GM18907 (cell line): ENCODE measurements around the gene PRSS27.

ENCODE experiments used
- ATAC-seq: cut with Tn5 transposase; IDR thresholded peaks from one replicate; pipeline ENCODE4 v1.9.1; 2021; ENCODE audit warnings: mild to moderate bottlenecking, moderate library complexity; ENCODE audit not compliant: unreplicated experiment

The PRSS27 gene

GRCh38 chr16:2710711-2711231 lies 9.3 kb downstream of the PRSS27 start:
- no peak for ATAC-seq

DNA sequence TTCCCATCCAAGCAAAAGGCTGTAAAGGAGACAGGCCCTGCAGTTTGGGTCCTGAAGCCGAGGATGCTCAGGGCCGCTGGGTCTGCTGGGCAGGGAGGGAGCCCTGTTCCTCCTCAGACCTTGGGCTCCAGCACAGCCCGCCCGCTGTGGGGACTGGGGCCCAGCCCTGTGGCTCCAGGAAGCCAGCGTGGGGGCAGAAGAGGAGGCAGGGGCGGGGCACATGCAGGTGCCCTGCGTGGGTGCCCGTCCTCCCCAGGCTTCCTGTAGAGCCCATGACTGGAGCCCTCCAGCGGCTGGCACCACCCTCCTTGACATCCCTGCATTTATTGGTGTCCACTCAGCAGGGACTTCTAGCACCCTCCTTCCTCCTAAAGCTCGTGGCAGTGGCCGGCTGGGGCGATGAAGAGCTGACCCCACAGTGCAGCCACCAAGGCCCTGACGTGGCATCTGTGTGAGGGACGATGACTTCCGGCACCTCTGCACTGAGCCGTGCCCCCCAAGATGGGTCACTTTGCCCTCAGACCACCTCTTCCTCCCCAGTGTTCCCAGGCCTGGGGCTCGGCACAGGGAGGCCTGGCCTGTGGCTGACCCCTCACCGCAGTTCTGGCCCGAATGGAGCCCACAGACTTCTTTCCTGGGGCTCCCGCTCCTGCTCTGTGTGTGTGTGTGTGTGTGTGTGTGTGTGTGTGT lies 9.9 kb downstream of the PRSS27 start:
- no peak for ATAC-seq

GRCh38 chr16:2709588-2709984 lies 10.4 kb downstream of the PRSS27 start:
- no peak for ATAC-seq

GRCh38 chr16:2708955-2709587 lies 11.0 kb downstream of the PRSS27 start:
- no peak for ATAC-seq

DNA sequence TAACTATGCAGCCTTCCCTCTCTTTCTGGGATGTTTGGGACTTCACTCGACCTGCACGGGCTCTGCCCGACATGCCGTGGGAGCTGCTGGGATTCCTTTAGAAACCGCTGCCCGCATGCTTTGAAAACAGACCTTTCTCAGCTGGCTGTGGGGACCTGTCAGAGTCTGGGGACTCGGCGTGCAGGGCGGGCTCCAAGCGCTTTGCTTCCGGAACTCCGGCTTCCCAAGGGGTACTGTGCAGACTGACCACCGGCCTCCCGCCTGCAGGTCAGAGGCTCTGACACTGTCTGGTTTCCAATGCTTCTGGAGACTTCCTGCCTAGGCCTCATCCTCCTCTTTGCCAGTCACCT lies 11.8 kb downstream of the PRSS27 start:
- no peak for ATAC-seq

- no peak for ATAC-seq
These were observed 12.4 kb downstream of the PRSS27 start for GRCh38 chr16:2707368-2708289.

DNA sequence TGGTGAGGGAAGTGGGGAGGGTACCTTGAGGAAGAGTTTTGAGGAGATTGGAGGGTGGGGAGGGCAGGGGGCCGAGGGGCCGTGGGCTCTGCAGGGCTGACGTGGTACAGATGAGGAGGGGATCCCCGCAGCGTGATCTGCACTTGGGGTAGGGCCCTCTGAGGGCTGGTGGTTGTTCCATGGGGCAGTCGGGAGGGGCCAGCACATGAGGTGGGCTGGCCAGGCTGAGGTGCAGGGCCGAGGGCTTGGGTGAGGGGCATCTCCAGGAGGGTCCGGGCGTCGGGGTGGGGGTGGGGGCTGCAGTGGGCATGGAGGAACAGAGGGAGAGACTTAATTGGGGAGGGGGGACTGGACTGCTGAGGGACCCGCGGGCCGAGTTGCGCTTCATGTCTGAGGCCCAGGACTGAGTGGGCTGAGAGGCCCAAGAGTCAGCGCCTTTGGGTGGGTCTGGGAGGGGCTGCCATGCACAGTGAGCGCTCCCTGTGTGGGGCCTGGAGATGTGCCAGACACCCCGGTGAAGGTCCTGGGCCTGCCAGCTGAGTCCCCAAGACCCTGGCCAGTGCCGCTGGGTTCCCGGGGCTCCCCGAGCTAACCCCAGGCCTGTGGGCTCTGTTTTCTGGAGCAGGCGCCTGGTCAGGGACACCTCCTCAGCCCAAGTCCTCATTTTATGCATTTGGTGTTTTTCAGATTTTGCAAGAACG lies 13.3 kb downstream of the PRSS27 start:
- no peak for ATAC-seq

- no peak for ATAC-seq
These were observed 13.9 kb downstream of the PRSS27 start for GRCh38 chr16:2706085-2706484.

DNA sequence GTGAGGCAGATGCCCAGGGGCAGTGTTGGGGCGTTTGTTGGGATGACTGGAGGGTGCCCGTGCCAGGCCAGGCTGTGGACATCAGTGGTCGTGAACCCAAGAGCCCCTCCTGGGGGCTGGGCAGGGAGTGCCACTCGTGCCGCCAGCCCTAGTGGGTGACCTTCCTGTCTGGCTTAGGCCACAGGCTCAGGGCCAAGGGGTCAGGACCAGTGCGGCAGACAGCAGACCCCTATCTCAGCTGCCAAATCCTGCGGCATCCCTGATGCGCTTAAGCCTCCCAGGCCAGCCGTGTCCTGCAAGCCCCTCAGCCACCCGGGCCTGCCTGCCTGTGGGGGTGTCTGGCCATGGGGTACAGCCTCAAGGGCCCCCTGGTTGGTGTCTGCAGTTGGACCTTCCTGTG lies 14.7 kb downstream of the PRSS27 start:
- no peak for ATAC-seq

- no peak for ATAC-seq
These were observed 15.1 kb downstream of the PRSS27 start for GRCh38 chr16:2704983-2705275.

- no peak for ATAC-seq
These were observed 15.7 kb downstream of the PRSS27 start for GRCh38 chr16:2704166-2704982.

- ATAC-seq, result no peak
These were observed 16.9 kb downstream of the PRSS27 start for GRCh38 chr16:2702871-2703745.

DNA sequence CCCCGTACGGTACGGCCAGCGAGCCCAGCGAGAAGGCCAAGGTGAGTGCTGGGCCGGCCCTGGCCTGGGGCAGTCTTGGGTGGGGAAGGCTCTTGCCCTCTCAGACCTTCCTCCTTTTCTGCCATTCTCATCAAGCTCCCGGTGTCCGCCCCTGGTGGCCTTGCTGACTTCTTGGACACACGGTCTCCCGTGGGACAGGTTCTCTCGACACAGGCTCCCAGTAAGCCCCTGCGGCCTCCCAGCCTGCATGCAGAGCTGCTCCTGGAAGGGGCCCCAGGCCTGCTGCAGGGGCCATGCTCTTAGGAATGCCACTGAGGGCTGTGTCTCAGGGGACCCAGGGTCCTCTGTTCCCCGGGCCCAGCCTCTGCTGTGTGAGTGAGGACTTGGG lies 17.6 kb downstream of the PRSS27 start:
- ATAC-seq, result no peak

- no peak for ATAC-seq
These were observed 18.1 kb downstream of the PRSS27 start for GRCh38 chr16:2701713-2702437.

DNA sequence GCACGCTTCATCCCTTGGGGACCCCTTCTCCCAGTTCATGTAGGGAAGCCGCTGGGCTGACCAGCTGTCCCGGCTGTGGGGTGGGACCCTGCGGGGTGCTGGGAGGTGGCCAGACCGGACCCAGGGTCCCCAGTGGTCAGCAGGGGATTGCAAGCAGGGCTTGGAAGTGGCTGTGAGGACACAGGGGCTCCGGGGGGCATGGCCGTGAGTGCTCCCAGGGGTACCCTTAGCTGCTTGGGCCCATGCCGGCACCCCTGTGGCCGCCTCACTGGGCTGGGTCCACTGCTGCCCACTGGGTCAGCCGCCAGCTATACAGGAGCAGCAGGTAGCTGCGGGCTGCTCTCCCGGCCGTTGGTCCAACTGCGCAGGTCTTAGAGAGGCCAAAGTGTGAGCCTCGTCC lies 18.8 kb downstream of the PRSS27 start:
- no peak for ATAC-seq

- no peak for ATAC-seq
These were observed 19.2 kb downstream of the PRSS27 start for GRCh38 chr16:2700786-2701185.

DNA sequence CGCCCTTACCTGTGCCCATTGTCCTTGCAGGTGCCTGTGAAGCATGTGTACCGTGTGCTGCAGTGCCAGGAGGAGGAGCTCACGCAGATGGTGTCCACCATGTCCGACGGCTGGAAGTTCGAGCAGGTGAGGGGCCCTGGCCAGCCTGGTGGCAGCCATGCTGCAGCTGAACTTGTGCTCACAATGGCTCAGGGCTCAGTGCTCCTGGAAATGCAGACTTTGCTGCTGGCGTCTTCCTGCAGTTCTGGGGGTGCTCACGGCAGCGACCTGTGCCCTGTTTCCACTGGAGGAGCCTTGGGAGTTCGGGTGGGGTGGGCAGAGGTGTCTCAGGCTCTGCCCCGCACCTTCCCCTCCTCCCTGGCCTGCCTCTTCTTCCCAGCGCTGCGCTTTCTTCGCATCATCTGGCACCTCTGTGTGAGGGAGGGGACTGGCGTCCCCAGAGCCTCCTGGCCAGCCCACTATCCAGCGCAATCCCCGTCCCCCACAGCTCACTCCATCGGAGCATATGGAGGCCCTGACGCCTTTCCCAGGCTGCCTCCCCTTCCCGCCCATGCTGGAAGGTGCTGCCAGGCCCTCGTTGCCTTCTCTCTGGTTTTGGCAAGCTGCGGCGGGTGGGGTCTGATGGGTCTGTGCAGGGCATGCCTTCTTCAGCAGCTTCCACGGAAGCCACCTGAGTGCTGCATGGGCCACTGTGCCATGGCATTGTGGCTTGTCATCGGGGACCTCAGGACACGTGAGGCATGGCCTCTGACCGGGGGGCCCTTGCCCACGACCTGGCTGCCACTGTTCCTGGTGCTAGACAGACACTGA lies 20.0 kb downstream of the PRSS27 start:
- no peak for ATAC-seq
